ENCODE measurements around the gene GLIS2. TPM values are rescaled to one million over a fixed set of nuclear protein-coding genes. Genes with fewer than 3 reads are reported as not detected.

The GLIS2 gene
- total and polyA plus RNA-seq, 2 donors (not counting 1 experiment from before 2014, with no cell fraction given) = 4.0 to 6.0 TPM

- no peaks in the 10 kb centered on the region for H3K36me3 ChIP-seq (ENCODE audit: control insufficient read depth, insufficient read depth, low read length)
- H3K4me2 ChIP-seq (ENCODE audit: extremely low read depth, insufficient read depth, low read length) = peak overlapping the region; percentile 68
- no peaks in the 10 kb centered on the region for H4K20me1 ChIP-seq (ENCODE audit: control insufficient read depth, extremely low read depth, insufficient read depth, low read length)
- H3K9me3 ChIP-seq (ENCODE audit: control insufficient read depth, insufficient read depth, low read depth, low read length) = no peaks in the 10 kb centered on the region
- no peak for DNase-seq (ENCODE audit: low read depth in 2 of 2)
- H3K79me2 ChIP-seq (ENCODE audit: control insufficient read depth, insufficient read depth, low read length) = no peaks in the 10 kb centered on the region
- H3K4me1 ChIP-seq (ENCODE audit: control insufficient read depth, extremely low read depth, insufficient read depth, low read length) = peaks cover 2% of the 10 kb centered on the region
- peak overlapping the region; percentile 82 for H3K27ac ChIP-seq (ENCODE audit: insufficient read depth, low read length)
- peak overlapping the region; percentile 45 for H3K9ac ChIP-seq (ENCODE audit: insufficient read depth, low read length)
- H2AFZ ChIP-seq (ENCODE audit: low read length) = no peak overlapping the region
- H3K27me3 ChIP-seq (ENCODE audit: control insufficient read depth, insufficient read depth, low read length) = no peaks in the 10 kb centered on the region
- peak overlapping the region; percentile 45 to 60 (median 58) for H3K4me3 ChIP-seq (replicated peaks in 1 of 4; ENCODE audit: control extremely low read depth in 1 of 4, insufficient read depth in 1 of 4, low read depth in 3 of 4, low read length in 4 of 4)
- TF ChIP-seq, protein P1, sequence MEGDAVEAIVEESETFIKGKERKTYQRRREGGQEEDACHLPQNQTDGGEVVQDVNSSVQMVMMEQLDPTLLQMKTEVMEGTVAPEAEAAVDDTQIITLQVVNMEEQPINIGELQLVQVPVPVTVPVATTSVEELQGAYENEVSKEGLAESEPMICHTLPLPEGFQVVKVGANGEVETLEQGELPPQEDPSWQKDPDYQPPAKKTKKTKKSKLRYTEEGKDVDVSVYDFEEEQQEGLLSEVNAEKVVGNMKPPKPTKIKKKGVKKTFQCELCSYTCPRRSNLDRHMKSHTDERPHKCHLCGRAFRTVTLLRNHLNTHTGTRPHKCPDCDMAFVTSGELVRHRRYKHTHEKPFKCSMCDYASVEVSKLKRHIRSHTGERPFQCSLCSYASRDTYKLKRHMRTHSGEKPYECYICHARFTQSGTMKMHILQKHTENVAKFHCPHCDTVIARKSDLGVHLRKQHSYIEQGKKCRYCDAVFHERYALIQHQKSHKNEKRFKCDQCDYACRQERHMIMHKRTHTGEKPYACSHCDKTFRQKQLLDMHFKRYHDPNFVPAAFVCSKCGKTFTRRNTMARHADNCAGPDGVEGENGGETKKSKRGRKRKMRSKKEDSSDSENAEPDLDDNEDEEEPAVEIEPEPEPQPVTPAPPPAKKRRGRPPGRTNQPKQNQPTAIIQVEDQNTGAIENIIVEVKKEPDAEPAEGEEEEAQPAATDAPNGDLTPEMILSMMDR (conservative IDR thresholded peaks at IDR 0.05 in 1 of 2, IDR thresholded peaks at IDR 0.05 in 1 of 2; ENCODE audit: low read depth in 1 of 2, low read length in 2 of 2) = no peak
- no peak for TF ChIP-seq EZH2 (IDR thresholded peaks at IDR 0.05; ENCODE audit: low read length, missing control alignments)
Measured at GRCh38 chr16:4306470-4307214, 9.2 kb upstream of the GLIS2 start.

DNA sequence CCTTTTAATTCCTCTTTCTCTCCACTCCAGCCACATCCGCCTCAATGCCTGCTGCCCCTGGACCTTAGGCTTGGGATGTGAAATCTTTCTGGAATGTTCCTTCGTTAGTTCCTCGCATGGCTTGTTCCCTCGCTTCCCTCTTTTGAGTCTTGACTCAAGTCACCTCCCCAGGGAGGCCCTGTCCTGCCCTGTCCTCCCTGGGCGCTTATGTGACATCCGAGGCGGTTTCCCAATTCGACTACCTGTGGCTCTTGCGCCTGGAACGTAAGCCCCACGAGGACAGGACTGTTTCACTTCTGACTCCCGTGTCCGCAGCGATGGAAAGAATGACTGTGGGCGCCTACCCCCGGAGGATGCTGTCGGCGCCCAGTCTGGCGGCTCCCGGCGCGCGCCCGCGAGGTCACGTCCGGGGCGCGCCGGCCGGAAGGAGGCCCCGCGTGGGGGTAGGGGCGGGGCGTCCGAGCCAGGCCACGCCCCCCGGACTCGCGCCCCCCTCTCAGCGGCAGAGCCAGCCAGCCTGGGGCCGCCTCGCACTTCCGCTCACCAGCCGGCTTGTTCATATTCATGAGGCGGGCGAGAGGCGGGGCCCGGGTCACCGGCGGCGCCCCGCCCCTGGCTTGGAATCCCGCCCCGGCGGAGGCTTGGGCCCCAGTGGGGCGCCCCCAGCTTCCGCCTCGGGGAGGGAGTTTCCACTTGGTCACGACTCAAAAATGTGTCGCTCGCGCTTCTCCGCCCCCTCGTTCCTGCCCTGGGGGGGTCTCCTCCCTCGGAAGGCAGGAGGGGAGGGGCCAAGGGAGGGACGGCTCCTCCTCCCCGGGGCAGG, 8.4 kb upstream of the GLIS2 start:
- Histone ChIP-seq H3K36me3 (ENCODE audit: control insufficient read depth, insufficient read depth, low read length) (no peaks in the 10 kb centered on the region), H3K4me1 (ENCODE audit: control insufficient read depth, extremely low read depth, insufficient read depth, low read length) (peaks cover 2% of the 10 kb centered on the region), H3K9me3 (ENCODE audit: control insufficient read depth, insufficient read depth, low read depth, low read length) (no peaks in the 10 kb centered on the region), H2AFZ (ENCODE audit: low read length) (peak overlapping the region; percentile 64), H3K4me3 (replicated peaks in 1 of 4; ENCODE audit: control extremely low read depth in 1 of 4, insufficient read depth in 1 of 4, low read depth in 3 of 4, low read length in 4 of 4) (peak overlapping the region; percentile 45 to 60 (median 58)), H3K4me2 (ENCODE audit: extremely low read depth, insufficient read depth, low read length) (peak overlapping the region; percentile 68), H4K20me1 (ENCODE audit: control insufficient read depth, extremely low read depth, insufficient read depth, low read length) (no peaks in the 10 kb centered on the region), H3K27ac (ENCODE audit: insufficient read depth, low read length) (peak overlapping the region; percentile 82), H3K9ac (ENCODE audit: insufficient read depth, low read length) (peak overlapping the region; percentile 45), H3K79me2 (ENCODE audit: control insufficient read depth, insufficient read depth, low read length) (no peaks in the 10 kb centered on the region), H3K27me3 (ENCODE audit: control insufficient read depth, insufficient read depth, low read length) (no peaks in the 10 kb centered on the region)
- peak; percentile 92 to 93 for DNase-seq (ENCODE audit: low read depth in 2 of 2)
- no peak for TF ChIP-seq EZH2 (IDR thresholded peaks at IDR 0.05; ENCODE audit: low read length, missing control alignments)
- TF ChIP-seq, protein P1 (conservative IDR thresholded peaks at IDR 0.05 in 1 of 2, IDR thresholded peaks at IDR 0.05 in 1 of 2; ENCODE audit: low read depth in 1 of 2, low read length in 2 of 2) = no peak

DNA sequence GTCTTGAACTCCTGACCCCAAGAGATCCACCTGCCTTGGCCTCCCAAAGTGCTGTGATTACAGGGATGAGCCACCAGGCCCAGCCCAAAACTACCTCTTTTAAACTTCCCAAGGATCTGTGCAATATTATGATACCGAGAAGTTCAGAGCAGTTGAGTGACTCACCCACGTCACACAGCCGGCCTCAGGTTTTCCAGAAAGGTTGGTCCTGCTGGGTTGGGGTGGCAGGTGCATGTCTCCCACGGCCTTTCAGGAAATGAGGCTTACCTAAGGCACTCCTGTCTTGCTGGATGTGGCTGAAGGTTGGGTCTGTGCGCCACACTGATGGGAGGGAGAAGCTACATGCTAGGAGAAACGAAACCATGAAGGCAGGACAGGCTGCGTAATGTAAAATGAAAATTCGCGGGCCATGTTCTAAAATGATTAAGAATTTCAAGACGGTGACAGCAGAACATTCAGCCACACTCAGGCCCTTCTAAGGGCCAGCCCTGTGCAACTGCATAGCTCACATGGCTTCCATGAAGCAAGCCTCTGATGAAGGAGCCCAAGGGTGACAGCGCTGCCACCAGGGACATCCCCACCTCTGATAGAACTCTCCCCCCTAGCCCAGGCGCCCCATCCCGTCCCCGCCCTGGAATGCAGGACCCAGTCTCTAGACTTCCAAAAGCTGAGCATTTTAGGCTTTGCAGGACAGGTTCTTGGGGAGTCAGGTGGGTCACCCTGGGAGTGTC, 6.6 kb upstream of the GLIS2 start:
- Histone ChIP-seq H3K27me3 (ENCODE audit: control insufficient read depth, insufficient read depth, low read length) (no peaks in the 10 kb centered on the region), H3K4me1 (ENCODE audit: control insufficient read depth, extremely low read depth, insufficient read depth, low read length) (peaks cover 2% of the 10 kb centered on the region), H2AFZ (ENCODE audit: low read length) (no peak overlapping the region), H3K9me3 (ENCODE audit: control insufficient read depth, insufficient read depth, low read depth, low read length) (no peaks in the 10 kb centered on the region), H3K36me3 (ENCODE audit: control insufficient read depth, insufficient read depth, low read length) (no peaks in the 10 kb centered on the region), H3K4me2 (ENCODE audit: extremely low read depth, insufficient read depth, low read length) (no peak overlapping the region), H3K4me3 (replicated peaks in 1 of 4; ENCODE audit: control extremely low read depth in 1 of 4, insufficient read depth in 1 of 4, low read depth in 3 of 4, low read length in 4 of 4) (no peak overlapping the region), H4K20me1 (ENCODE audit: control insufficient read depth, extremely low read depth, insufficient read depth, low read length) (no peaks in the 10 kb centered on the region), H3K9ac (ENCODE audit: insufficient read depth, low read length) (no peak overlapping the region), H3K79me2 (ENCODE audit: control insufficient read depth, insufficient read depth, low read length) (no peaks in the 10 kb centered on the region), H3K27ac (ENCODE audit: insufficient read depth, low read length) (no peak overlapping the region)
- TF ChIP-seq EZH2 (IDR thresholded peaks at IDR 0.05; ENCODE audit: low read length, missing control alignments) = no peak
- TF ChIP-seq, protein P1 (conservative IDR thresholded peaks at IDR 0.05 in 1 of 2, IDR thresholded peaks at IDR 0.05 in 1 of 2; ENCODE audit: low read depth in 1 of 2, low read length in 2 of 2) = no peak
- DNase-seq (ENCODE audit: low read depth in 2 of 2) = no peak

Measured in fibroblast of lung (primary cell).